Measurements from ENCODE around the gene PCSK1N. TPM values are rescaled to one million over a fixed set of nuclear protein-coding genes. Genes with fewer than 3 reads are reported as not detected.
"Not testable (repeated sequence)": the region's sequence is repeated elsewhere in the genome, so short reads cannot be mapped to it uniquely, and the experiment has no call there.

PCSK1N gene
- total RNA-seq = 1 to 10 TPM in 1 of 6 experiments, under 1 TPM in 1, not detected in 4; 0.20 to 1.4 TPM
- long read RNA-seq = 0 reads

- Histone ChIP-seq H3K4me1 (no peaks in the 10 kb centered on the region), H3K9me3 (no peaks in the 10 kb centered on the region), H3K27me3 (no peaks in the 10 kb centered on the region), H3K27ac (no peak within 1 kb of the TSS), H3K4me3 (no peak within 1 kb of the TSS), H3K36me3 (no peaks in the 10 kb centered on the region)
- ATAC-seq (no peak), DNase-seq (no peak)
- WGBS (ENCODE audit: insufficient coverage, low coverage, low lambda C conversion rate, missing lambda C conversion rate) = 63% methylated on average over 8 of the region's 35 CpGs
- intact Hi-C loops (cut with DNase I) = no loop called here
- TF ChIP-seq, protein P1, sequence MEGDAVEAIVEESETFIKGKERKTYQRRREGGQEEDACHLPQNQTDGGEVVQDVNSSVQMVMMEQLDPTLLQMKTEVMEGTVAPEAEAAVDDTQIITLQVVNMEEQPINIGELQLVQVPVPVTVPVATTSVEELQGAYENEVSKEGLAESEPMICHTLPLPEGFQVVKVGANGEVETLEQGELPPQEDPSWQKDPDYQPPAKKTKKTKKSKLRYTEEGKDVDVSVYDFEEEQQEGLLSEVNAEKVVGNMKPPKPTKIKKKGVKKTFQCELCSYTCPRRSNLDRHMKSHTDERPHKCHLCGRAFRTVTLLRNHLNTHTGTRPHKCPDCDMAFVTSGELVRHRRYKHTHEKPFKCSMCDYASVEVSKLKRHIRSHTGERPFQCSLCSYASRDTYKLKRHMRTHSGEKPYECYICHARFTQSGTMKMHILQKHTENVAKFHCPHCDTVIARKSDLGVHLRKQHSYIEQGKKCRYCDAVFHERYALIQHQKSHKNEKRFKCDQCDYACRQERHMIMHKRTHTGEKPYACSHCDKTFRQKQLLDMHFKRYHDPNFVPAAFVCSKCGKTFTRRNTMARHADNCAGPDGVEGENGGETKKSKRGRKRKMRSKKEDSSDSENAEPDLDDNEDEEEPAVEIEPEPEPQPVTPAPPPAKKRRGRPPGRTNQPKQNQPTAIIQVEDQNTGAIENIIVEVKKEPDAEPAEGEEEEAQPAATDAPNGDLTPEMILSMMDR (IDR thresholded peaks at IDR 0.05) = no peak
- TF ChIP-seq POLR2A (IDR thresholded peaks at IDR 0.05) = no peak
Measured at GRCh38 chrX:48835524-48836329, at the start of gene PCSK1N. Gene PCSK1N (minus strand): TSS chrX:48835610. CDS start chrX:48835532, 78 bp downstream.

GRCh38 chrX:48883729-48884128 is 48.3 kb upstream of the PCSK1N start:
- intact Hi-C loops (cut with DNase I) = no loop called here
- ATAC-seq (no peak), DNase-seq (no peak)
- TF ChIP-seq POLR2A (IDR thresholded peaks at IDR 0.05) = no peak
- TF ChIP-seq, protein P1 (IDR thresholded peaks at IDR 0.05) = no peak
- Histone ChIP-seq H3K9me3 (no peaks in the 10 kb centered on the region), H3K4me3 (no peak overlapping the region), H3K27me3 (no peaks in the 10 kb centered on the region), H3K36me3 (no peaks in the 10 kb centered on the region), H3K4me1 (no peaks in the 10 kb centered on the region), H3K27ac (no peak overlapping the region)
- WGBS (ENCODE audit: insufficient coverage, low coverage, low lambda C conversion rate, missing lambda C conversion rate) = 72% methylated on average over 10 of the region's 10 CpGs

GRCh38 chrX:48876944-48877343 is 41.5 kb upstream of the PCSK1N start:
- not testable (repeated sequence) for ATAC-seq
- WGBS (ENCODE audit: insufficient coverage, low coverage, low lambda C conversion rate, missing lambda C conversion rate) = 38% methylated on average over 4 of the region's 4 CpGs

GRCh38 chrX:48872017-48872416 is 36.6 kb upstream of the PCSK1N start:
- H3K36me3 ChIP-seq; H3K9me3 ChIP-seq; DNase-seq; H3K27me3 ChIP-seq; H3K27ac ChIP-seq; intact Hi-C loops (cut with DNase I); H3K4me1 ChIP-seq; H3K4me3 ChIP-seq; ATAC-seq: not testable (repeated sequence)
- WGBS (ENCODE audit: insufficient coverage, low coverage, low lambda C conversion rate, missing lambda C conversion rate) = 54% methylated on average over 2 of the region's 2 CpGs

More at GRCh38 chrX:48876944-48877343, 41.5 kb upstream of the PCSK1N start:
- H3K4me3 ChIP-seq; H3K27me3 ChIP-seq; H3K9me3 ChIP-seq; intact Hi-C loops (cut with DNase I); H3K27ac ChIP-seq; H3K4me1 ChIP-seq; H3K36me3 ChIP-seq; DNase-seq: not testable (repeated sequence)

DNA sequence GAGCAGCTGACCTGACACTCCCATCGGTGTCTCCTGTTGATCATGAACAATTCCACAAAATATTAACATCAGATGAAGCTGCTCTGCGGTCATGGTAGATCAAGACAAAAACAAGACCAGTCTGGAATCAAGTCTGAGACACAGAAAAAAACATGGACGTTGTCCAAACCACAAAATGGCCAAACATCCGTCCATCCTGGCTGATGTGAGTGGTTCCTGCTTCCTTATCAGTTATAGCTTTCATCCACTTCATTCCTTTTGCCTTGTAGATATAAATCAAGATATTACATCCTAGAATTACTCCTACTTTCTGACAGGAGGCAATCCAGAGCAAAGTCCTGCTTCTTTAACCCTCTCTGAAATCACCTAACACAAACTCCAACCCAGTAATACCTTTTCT is 28.8 kb upstream of the PCSK1N start:
- 31% methylated on average over 4 of the region's 4 CpGs for WGBS (ENCODE audit: insufficient coverage, low coverage, low lambda C conversion rate, missing lambda C conversion rate)
- no peak overlapping the region for H3K4me3 ChIP-seq
- ATAC-seq (no peak), DNase-seq (no peak)
- no peak overlapping the region for H3K27ac ChIP-seq
- no peaks in the 10 kb centered on the region for H3K36me3 ChIP-seq
- intact Hi-C loops (cut with DNase I) = no loop called here
- H3K4me1 ChIP-seq = no peaks in the 10 kb centered on the region
- no peaks in the 10 kb centered on the region for H3K27me3 ChIP-seq
- TF ChIP-seq, protein P1 (IDR thresholded peaks at IDR 0.05) = no peak
- TF ChIP-seq POLR2A (IDR thresholded peaks at IDR 0.05) = no peak
- no peaks in the 10 kb centered on the region for H3K9me3 ChIP-seq

All from right lobe of liver (tissue), 6 donors.